Cardiac septum (tissue), 1 donor: Measurements from ENCODE around the gene IFI16. TPM values are rescaled to one million over a fixed set of nuclear protein-coding genes. Genes with fewer than 3 reads are reported as not detected.

Experiments
- DNase-seq: peaks from one replicate; pipeline ENCODE4 v3.0.0-alpha.2; 2020; ENCODE audit warnings: low spot score
- intact Hi-C: fragments of 100-400 bp; cut with DNase I; formaldehyde crosslinking; loops from one replicate; pipeline ENCODE4 v1.14.0; 2022
- long read RNA-seq: library from polyadenylated mRNA; unstranded; transcript quantifications from one replicate; pipeline ENCODE4 v2.0.0, GENCODE V29; 2021
- total RNA-seq: library from RNA; stranded (reverse); fragmentation: NEBNext Ultra II Directional; extraction: Animal tissue kit (Norgen Biotek cat#: 25700); gene quantifications from one replicate; pipeline ENCODE4 v1.2.1, GENCODE V29; 2021
- donor health status: DM: no; HTN: no; CAD: no.

Gene IFI16
- total RNA-seq: 31.1 TPM
- long read RNA-seq, partial matches to known transcripts: 6 of 16 reads
- long read RNA-seq, other reads (novel, unspliced or antisense): 5 of 16 reads

- DNase-seq: no peak
- intact Hi-C loops: loop anchor here (1.0 to 5.0 kb wide), 4 partner anchors 10 to 912 kb away; no protein-coding TSS in a partner anchor
These were observed at the start of gene IFI16 for GRCh38 chr1:159009704-159010361. Gene IFI16, plus strand, starts transcription at chr1:159009907. Its CDS starts 4,774 bp downstream, at chr1:159014681.

GRCh38 chr1:158961178-158961577 is 48.5 kb upstream of the IFI16 start:
- DNase-seq: no peak
- intact Hi-C loops: no loop called here

- DNase-seq: no peak
- intact Hi-C loops: no loop called here
These were observed 46.7 kb upstream of the IFI16 start for GRCh38 chr1:158962983-158963382.

- DNase-seq: no peak
- intact Hi-C loops: no loop called here
These were observed 40.5 kb upstream of the IFI16 start for GRCh38 chr1:158969166-158969565.

GRCh38 chr1:158969855-158970254 is 39.9 kb upstream of the IFI16 start:
- no peak for DNase-seq
- intact Hi-C loops: no loop called here

- intact Hi-C loops: no loop called here
These were observed 36.9 kb upstream of the IFI16 start for GRCh38 chr1:158972841-158973240.

GRCh38 chr1:158976219-158976618 is 33.5 kb upstream of the IFI16 start:
- intact Hi-C loops: no loop called here
- DNase-seq: no peak

More at GRCh38 chr1:158972841-158973240, 36.9 kb upstream of the IFI16 start:
- no peak for DNase-seq

- DNase-seq: no peak
- intact Hi-C loops: no loop called here
These were observed 31.0 kb upstream of the IFI16 start for GRCh38 chr1:158978730-158979129.

GRCh38 chr1:158979229-158979628 is 30.5 kb upstream of the IFI16 start:
- intact Hi-C loops: no loop called here
- DNase-seq: no peak

GRCh38 chr1:158983235-158983634 is 26.5 kb upstream of the IFI16 start:
- intact Hi-C loops: no loop called here

GRCh38 chr1:158984386-158984785 is 25.3 kb upstream of the IFI16 start:
- no peak for DNase-seq
- intact Hi-C loops: no loop called here

More at GRCh38 chr1:158983235-158983634, 26.5 kb upstream of the IFI16 start:
- DNase-seq: no peak

GRCh38 chr1:158989424-158989823 is 20.3 kb upstream of the IFI16 start:
- DNase-seq: no peak
- intact Hi-C loops: no loop called here

- intact Hi-C loops: loop anchor here (10.0 kb wide), 1 partner anchor 1028 kb away; no protein-coding TSS in a partner anchor
- DNase-seq: no peak
These were observed 16.9 kb upstream of the IFI16 start for GRCh38 chr1:158992787-158993312.

GRCh38 chr1:158996998-158997397 is 12.7 kb upstream of the IFI16 start:
- no peak for DNase-seq
- intact Hi-C loops: loop anchor here (5.0 to 10.0 kb wide), 3 partner anchors 75 to 1032 kb away; no protein-coding TSS in a partner anchor

- intact Hi-C loops: loop anchor here (5.0 to 10.0 kb wide), 3 partner anchors 74 to 1033 kb away; no protein-coding TSS in a partner anchor
- DNase-seq: no peak
These were observed 11.5 kb upstream of the IFI16 start for GRCh38 chr1:158998037-158998780.

- intact Hi-C loops: loop anchor here (5.0 to 10.0 kb wide), 3 partner anchors 74 to 1034 kb away; no protein-coding TSS in a partner anchor
- DNase-seq: no peak
These were observed 10.9 kb upstream of the IFI16 start for GRCh38 chr1:158998781-158999161.

GRCh38 chr1:158999316-159000069 is 10.2 kb upstream of the IFI16 start:
- peak; percentile 80 for DNase-seq
- intact Hi-C loops: loop anchor here (1.0 to 10.0 kb wide), 4 partner anchors 11 to 1035 kb away; no protein-coding TSS in a partner anchor

GRCh38 chr1:159000070-159000409 is 9.7 kb upstream of the IFI16 start:
- intact Hi-C loops: loop anchor here (1.0 kb wide), 1 partner anchor 10 kb away; no protein-coding TSS in a partner anchor
- DNase-seq: no peak

- intact Hi-C loops: loop anchor here (1.0 kb wide), 1 partner anchor 10 kb away; no protein-coding TSS in a partner anchor
- peak; percentile 88 for DNase-seq
These were observed 9.1 kb upstream of the IFI16 start for GRCh38 chr1:159000625-159001024.
